A204.1 (cell line): ENCODE measurements around the gene MAMLD1.

ENCODE experiments used
- FAIRE-seq: peaks from 2 replicates; lab custom pipeline; 2012; peaks lifted over from hg19 to GRCh38; lab: Jason Lieb, UNC

The MAMLD1 gene

GRCh38 chrX:150533863-150534262 lies 170.7 kb downstream of the MAMLD1 start:
- no peak for FAIRE-seq

GRCh38 chrX:150536455-150537116 lies 173.5 kb downstream of the MAMLD1 start:
- no peak for FAIRE-seq

GRCh38 chrX:150537851-150538250 lies 174.7 kb downstream of the MAMLD1 start:
- no peak for FAIRE-seq

GRCh38 chrX:150540965-150541364 lies 177.8 kb downstream of the MAMLD1 start:
- no peak for FAIRE-seq

GRCh38 chrX:150542846-150543229 lies 179.7 kb downstream of the MAMLD1 start:
- no peak for FAIRE-seq

GRCh38 chrX:150543230-150544155 lies 180.4 kb downstream of the MAMLD1 start:
- FAIRE-seq, result no peak

- FAIRE-seq, result peak; percentile 65
Measured at GRCh38 chrX:150544222-150544787, 181.2 kb downstream of the MAMLD1 start.

- peak; percentile 96 for FAIRE-seq
Measured at GRCh38 chrX:150544835-150545770, 182.0 kb downstream of the MAMLD1 start.

- peak; percentile 89 for FAIRE-seq
Measured at GRCh38 chrX:150546711-150547153, 183.6 kb downstream of the MAMLD1 start.

GRCh38 chrX:150547375-150548115 lies 184.4 kb downstream of the MAMLD1 start:
- peak; percentile 76 for FAIRE-seq

GRCh38 chrX:150548251-150548650 lies 185.1 kb downstream of the MAMLD1 start:
- FAIRE-seq, result no peak

- no peak for FAIRE-seq
Measured at GRCh38 chrX:150548684-150549083, 185.6 kb downstream of the MAMLD1 start.

GRCh38 chrX:150551963-150552362 lies 188.8 kb downstream of the MAMLD1 start:
- FAIRE-seq, result no peak

- FAIRE-seq, result no peak
Measured at GRCh38 chrX:150558424-150558823, 195.3 kb downstream of the MAMLD1 start.
